ENCODE measurements around the gene BICC1. TPM values are rescaled to one million over a fixed set of nuclear protein-coding genes. Genes with fewer than 3 reads are reported as not detected.

BICC1 gene
- total and polyA plus RNA-seq, 2 donors (not counting 3 experiments of a cell fraction or from before 2014, with no cell fraction given): 0.06 to 0.29 TPM

DNA sequence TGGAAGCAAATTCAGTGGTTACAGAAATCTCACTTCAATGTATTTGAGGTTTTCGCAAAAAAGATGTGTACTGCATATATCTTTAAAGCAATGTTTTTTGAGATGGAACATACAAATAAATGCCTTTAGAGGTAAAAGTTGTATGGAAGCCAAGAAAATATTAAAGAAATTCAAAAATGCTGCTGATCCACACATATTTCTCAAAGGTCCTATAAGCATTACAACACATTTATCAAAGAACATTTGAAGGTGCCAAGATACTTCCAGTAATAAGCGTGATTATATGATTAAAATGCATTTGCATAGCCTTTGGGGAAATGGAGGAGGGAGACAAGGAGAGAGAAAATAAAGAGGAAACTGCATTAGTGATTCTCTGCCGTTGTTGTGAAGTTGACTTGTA, 260.1 kb downstream of the BICC1 start:
- TF ChIP-seq GATA2 (IDR thresholded peaks at IDR 0.05; ENCODE audit: insufficient read depth, insufficient read length, low read depth, low read length): no peak
- TF ChIP-seq, protein P1, sequence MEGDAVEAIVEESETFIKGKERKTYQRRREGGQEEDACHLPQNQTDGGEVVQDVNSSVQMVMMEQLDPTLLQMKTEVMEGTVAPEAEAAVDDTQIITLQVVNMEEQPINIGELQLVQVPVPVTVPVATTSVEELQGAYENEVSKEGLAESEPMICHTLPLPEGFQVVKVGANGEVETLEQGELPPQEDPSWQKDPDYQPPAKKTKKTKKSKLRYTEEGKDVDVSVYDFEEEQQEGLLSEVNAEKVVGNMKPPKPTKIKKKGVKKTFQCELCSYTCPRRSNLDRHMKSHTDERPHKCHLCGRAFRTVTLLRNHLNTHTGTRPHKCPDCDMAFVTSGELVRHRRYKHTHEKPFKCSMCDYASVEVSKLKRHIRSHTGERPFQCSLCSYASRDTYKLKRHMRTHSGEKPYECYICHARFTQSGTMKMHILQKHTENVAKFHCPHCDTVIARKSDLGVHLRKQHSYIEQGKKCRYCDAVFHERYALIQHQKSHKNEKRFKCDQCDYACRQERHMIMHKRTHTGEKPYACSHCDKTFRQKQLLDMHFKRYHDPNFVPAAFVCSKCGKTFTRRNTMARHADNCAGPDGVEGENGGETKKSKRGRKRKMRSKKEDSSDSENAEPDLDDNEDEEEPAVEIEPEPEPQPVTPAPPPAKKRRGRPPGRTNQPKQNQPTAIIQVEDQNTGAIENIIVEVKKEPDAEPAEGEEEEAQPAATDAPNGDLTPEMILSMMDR (IDR thresholded peaks at IDR 0.05; ENCODE audit: extremely low read depth in 1 of 2, insufficient read depth in 1 of 2, low read depth in 1 of 2, low read length in 2 of 2): no peak
- TF ChIP-seq FOS (IDR thresholded peaks at IDR 0.05; ENCODE audit: borderline replicate concordance, insufficient read depth, low read length): no peak
- TF ChIP-seq EZH2 (IDR thresholded peaks at IDR 0.05; ENCODE audit: borderline replicate concordance, low read depth, low read length, severe bottlenecking): no peak
- no peak for TF ChIP-seq JUN (IDR thresholded peaks at IDR 0.05; ENCODE audit: borderline replicate concordance, insufficient read depth, insufficient read length, low read depth)
- no peak for TF ChIP-seq MYC (IDR thresholded peaks at IDR 0.05; ENCODE audit: low read depth, low read length)
- TF ChIP-seq POLR2A (IDR thresholded peaks at IDR 0.05; ENCODE audit: low read depth, low read length): no peak
- TF ChIP-seq, protein P2, sequence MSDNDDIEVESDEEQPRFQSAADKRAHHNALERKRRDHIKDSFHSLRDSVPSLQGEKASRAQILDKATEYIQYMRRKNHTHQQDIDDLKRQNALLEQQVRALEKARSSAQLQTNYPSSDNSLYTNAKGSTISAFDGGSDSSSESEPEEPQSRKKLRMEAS (IDR thresholded peaks at IDR 0.05; ENCODE audit: insufficient read depth, insufficient read length): no peak
- TF ChIP-seq POLR2AphosphoS5 (IDR thresholded peaks at IDR 0.05; ENCODE audit: insufficient read depth, low read depth, low read length): no peak
- no peak for FAIRE-seq
- DNase-seq (ENCODE audit: low read depth, low spot score): no peak
- Histone ChIP-seq H3K9me1 (replicated peaks; ENCODE audit: control insufficient read depth, extremely low read depth, insufficient read depth, low read length) (peaks cover 2% of the 10 kb centered on the region), H3K36me3 (ENCODE audit: control insufficient read depth in 2 of 2, extremely low read depth in 1 of 2, insufficient read depth in 2 of 2, low read length in 2 of 2) (no peaks in the 10 kb centered on the region), H3K9me3 (replicated peaks; ENCODE audit: control insufficient read depth, insufficient read depth, low read length) (no peaks in the 10 kb centered on the region), H4K20me1 (replicated peaks; ENCODE audit: control insufficient read depth, extremely low read depth, insufficient read depth, low read length) (no peaks in the 10 kb centered on the region), H2AFZ (ENCODE audit: low read depth, low read length) (no peak overlapping the region), H3K79me2 (ENCODE audit: control insufficient read depth, insufficient read depth, low read length) (no peaks in the 10 kb centered on the region), H3K27ac (ENCODE audit: insufficient read depth, low read depth, low read length) (no peak overlapping the region), H3K27me3 (ENCODE audit: control insufficient read depth in 2 of 2, insufficient read depth in 2 of 2, low read length in 2 of 2) (no peaks in the 10 kb centered on the region), H3K4me2 (ENCODE audit: insufficient read depth, low read length) (no peak overlapping the region), H3K9ac (replicated peaks; ENCODE audit: extremely low read depth, insufficient read depth, low read length) (no peak overlapping the region), H3K4me1 (ENCODE audit: control insufficient read depth, extremely low read depth, insufficient read depth, low read length) (no peaks in the 10 kb centered on the region), H3K4me3 (replicated peaks in 1 of 3; ENCODE audit: insufficient read depth in 1 of 3, low read depth in 1 of 3, low read length in 3 of 3) (no peak overlapping the region)
- BruUV-seq (replicated peaks): no TSS peak
- CTCF ChIA-PET: no interaction called here
- dilution Hi-C loops (cut with MboI; ENCODE audit: extremely low pct_ligation_motif_present, low sequenced_read_pairs): no loop called here
- POLR2A ChIA-PET: no interaction called here
- intact Hi-C loops (cut with micrococcal nuclease): no loop called here
